HG02870 (cell line): ENCODE results near the gene SCN10A.
A peak's percentile ranks its signal among the peaks of the same experiment; 100 is the strongest.

Experiments used
- ATAC-seq: cut with Tn5 transposase; IDR thresholded peaks from one replicate; pipeline ENCODE4 v1.9.1; 2021; ENCODE audit warnings: mild to moderate bottlenecking, moderate library complexity; ENCODE audit not compliant: unreplicated experiment

The SCN10A gene

GRCh38 chr3:38655708-38656300 lies 160.2 kb downstream of the SCN10A start:
- no peak for ATAC-seq

- ATAC-seq = no peak
Observed at GRCh38 chr3:38653685-38654537, 162.1 kb downstream of the SCN10A start.

GRCh38 chr3:38652934-38653333 lies 163.1 kb downstream of the SCN10A start:
- no peak for ATAC-seq

- peak; percentile 56 for ATAC-seq
Observed at GRCh38 chr3:38651153-38651789, 164.7 kb downstream of the SCN10A start.

GRCh38 chr3:38650248-38650951 lies 165.6 kb downstream of the SCN10A start:
- no peak for ATAC-seq

GRCh38 chr3:38649500-38650247 lies 166.3 kb downstream of the SCN10A start, which contains the start of gene SCN5A:
Gene SCN5A (minus strand): TSS chr3:38649687. CDS start chr3:38633307, 16,380 bp downstream.
- ATAC-seq = peak; percentile 58

- ATAC-seq = peak; percentile 14
Observed at GRCh38 chr3:38648659-38649499, 167.1 kb downstream of the SCN10A start.

- no peak for ATAC-seq
Observed at GRCh38 chr3:38648024-38648658, 167.9 kb downstream of the SCN10A start.

- no peak for ATAC-seq
Observed at GRCh38 chr3:38647217-38647970, 168.6 kb downstream of the SCN10A start.
